Loucy (cell line): Measurements from ENCODE around the gene C1orf35.

Experiments
- H2AFZ ChIP-seq: fragments of 200-600 bp; sonication (generic); 2 replicates; pipeline ENCODE4 v1.6.0; 2016; ENCODE audit warnings: antibody characterized with exemption, mild to moderate bottlenecking, low read length, moderate library complexity
- H3F3A ChIP-seq: fragments of 200-600 bp; 2 replicates; pipeline ENCODE4 v1.6.0; 2016; ENCODE audit warnings: antibody characterized with exemption, low read depth, mild to moderate bottlenecking
- H3K27me3 ChIP-seq: fragments of 200-600 bp; sonication (generic); 2 replicates; pipeline ENCODE4 v1.6.1; 2014; ENCODE audit warnings: low read length, mild to moderate bottlenecking; ENCODE audit not compliant: insufficient read depth, poor library complexity, severe bottlenecking
- H3K36me3 ChIP-seq: fragments of 200-600 bp; sonication (generic); 2 replicates; pipeline ENCODE4 v1.6.1; 2016; ENCODE audit warnings: low read length; ENCODE audit not compliant: insufficient read depth
- H3K4me1 ChIP-seq: fragments of 200-600 bp; sonication (generic); 2 replicates; pipeline ENCODE4 v1.5.1; 2014; ENCODE audit warnings: low read length, mild to moderate bottlenecking; ENCODE audit not compliant: insufficient read depth, poor library complexity, severe bottlenecking
- H3K4me2 ChIP-seq: fragments of 200-600 bp; sonication (generic); 2 replicates; pipeline ENCODE4 v1.6.0; 2014; ENCODE audit warnings: antibody characterized with exemption, low read length, low read depth, mild to moderate bottlenecking; ENCODE audit not compliant: poor library complexity, severe bottlenecking
- H3K4me3 ChIP-seq: fragments of 200-600 bp; sonication (generic); 2 replicates; pipeline ENCODE4 v1.5.1; 2014; ENCODE audit warnings: low read length, mild to moderate bottlenecking, mixed read lengths; ENCODE audit not compliant: poor library complexity, severe bottlenecking
- H3K79me2 ChIP-seq: fragments of 200-600 bp; sonication (generic); 2 replicates; pipeline ENCODE4 v1.6.1; 2014; ENCODE audit warnings: low read length; ENCODE audit not compliant: insufficient read depth
- H3K9ac ChIP-seq: fragments of 200-600 bp; sonication (generic); 2 replicates; pipeline ENCODE4 v1.6.0; 2014; ENCODE audit warnings: mild to moderate bottlenecking, low read depth, low read length, moderate library complexity; ENCODE audit not compliant: poor library complexity, severe bottlenecking
- H3K9me2 ChIP-seq: fragments of 200-600 bp; sonication (generic); replicated peaks from 2 replicates; pipeline ENCODE4 v1.6.1; 2016; ENCODE audit warnings: low read depth, low read length, mixed read lengths
- H3K9me3 ChIP-seq: fragments of 200-600 bp; sonication (generic); 2 replicates; pipeline ENCODE4 v1.6.1; 2014; ENCODE audit warnings: mild to moderate bottlenecking, antibody characterized with exemption, low read length, low read depth; ENCODE audit not compliant: insufficient read depth
- H4K20me1 ChIP-seq: fragments of 200-600 bp; sonication (generic); 2 replicates; pipeline ENCODE4 v1.6.0; 2014; ENCODE audit warnings: antibody characterized with exemption, low read length, mild to moderate bottlenecking; ENCODE audit not compliant: insufficient read depth, poor library complexity, severe bottlenecking
- EZH2phosphoT487 ChIP-seq: fragments of 200-600 bp; IDR thresholded peaks from 2 replicates; pipeline ENCODE4 v1.6.1; 2018; ENCODE audit warnings: antibody characterized with exemption, mild to moderate bottlenecking, moderate library complexity, borderline replicate concordance
- TF ChIP-seq, protein P1 (sequence below): fragments of 200-600 bp; sonication (generic); conservative IDR thresholded peaks from 2 replicates; pipeline ENCODE4 v1.5.1; 2014; ENCODE audit warnings: mild to moderate bottlenecking, antibody characterized with exemption, low read length

Gene C1orf35

DNA sequence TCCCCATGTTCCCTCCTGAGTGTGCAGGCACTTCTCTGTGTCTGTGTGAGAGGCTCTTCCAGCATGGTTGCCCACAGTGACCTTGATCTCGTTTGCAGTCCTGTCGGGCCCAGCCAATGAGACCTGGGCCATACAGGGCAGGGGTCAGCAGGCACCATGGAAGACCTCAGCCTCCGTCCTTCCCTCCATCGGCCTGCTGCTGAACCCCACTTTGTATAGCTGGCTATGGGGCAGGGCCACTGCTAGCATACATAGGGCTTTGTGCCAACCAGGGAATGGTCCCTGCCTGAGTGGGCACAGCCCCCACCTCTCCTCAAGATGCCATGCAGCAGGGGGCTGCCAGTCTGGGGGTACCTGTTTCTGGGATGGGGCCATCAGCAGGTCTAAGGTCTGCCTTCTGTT lies 3.8 kb downstream of the C1orf35 start:
- Histone ChIP-seq H3K4me3 (no peak overlapping the region), H2AFZ (no peak overlapping the region), H4K20me1 (peaks cover 77% of the 10 kb centered on the region), H3K9me3 (peaks cover 7% of the 10 kb centered on the region; the same call in 1 of the 2 replicates), H3K9ac (no peak overlapping the region), H3K4me2 (no peak overlapping the region), H3K36me3 (peaks cover 49% of the 10 kb centered on the region; the same call in 1 of the 2 replicates), H3K9me2 (no peaks in the 10 kb centered on the region), H3F3A (no peaks in the 10 kb centered on the region), H3K79me2 (peaks cover 76% of the 10 kb centered on the region), H3K4me1 (peaks cover 7% of the 10 kb centered on the region), H3K27me3 (no peaks in the 10 kb centered on the region)
- TF ChIP-seq, protein P1, sequence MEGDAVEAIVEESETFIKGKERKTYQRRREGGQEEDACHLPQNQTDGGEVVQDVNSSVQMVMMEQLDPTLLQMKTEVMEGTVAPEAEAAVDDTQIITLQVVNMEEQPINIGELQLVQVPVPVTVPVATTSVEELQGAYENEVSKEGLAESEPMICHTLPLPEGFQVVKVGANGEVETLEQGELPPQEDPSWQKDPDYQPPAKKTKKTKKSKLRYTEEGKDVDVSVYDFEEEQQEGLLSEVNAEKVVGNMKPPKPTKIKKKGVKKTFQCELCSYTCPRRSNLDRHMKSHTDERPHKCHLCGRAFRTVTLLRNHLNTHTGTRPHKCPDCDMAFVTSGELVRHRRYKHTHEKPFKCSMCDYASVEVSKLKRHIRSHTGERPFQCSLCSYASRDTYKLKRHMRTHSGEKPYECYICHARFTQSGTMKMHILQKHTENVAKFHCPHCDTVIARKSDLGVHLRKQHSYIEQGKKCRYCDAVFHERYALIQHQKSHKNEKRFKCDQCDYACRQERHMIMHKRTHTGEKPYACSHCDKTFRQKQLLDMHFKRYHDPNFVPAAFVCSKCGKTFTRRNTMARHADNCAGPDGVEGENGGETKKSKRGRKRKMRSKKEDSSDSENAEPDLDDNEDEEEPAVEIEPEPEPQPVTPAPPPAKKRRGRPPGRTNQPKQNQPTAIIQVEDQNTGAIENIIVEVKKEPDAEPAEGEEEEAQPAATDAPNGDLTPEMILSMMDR, result no peak
- TF ChIP-seq EZH2phosphoT487, result no peak

DNA sequence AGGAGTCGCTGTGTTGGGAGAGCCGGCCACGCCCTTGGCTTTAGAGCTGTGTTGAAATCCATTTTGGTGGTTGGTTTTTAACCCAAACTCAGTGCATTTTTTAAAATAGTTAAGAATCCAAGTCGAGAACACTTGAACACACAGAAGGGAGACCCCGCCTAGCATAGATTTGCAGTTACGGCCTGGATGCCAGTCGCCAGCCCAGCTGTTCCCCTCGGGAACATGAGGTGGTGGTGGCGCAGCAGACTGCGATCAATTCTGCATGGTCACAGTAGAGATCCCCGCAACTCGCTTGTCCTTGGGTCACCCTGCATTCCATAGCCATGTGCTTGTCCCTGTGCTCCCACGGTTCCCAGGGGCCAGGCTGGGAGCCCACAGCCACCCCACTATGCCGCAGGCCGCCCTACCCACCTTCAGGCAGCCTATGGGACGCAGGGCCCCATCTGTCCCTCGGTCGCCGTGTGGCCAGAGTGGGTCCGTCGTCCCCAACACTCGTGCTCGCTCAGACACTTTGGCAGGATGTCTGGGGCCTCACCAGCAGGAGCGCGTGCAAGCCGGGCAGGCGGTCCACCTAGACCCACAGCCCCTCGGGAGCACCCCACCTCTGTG lies 4.7 kb downstream of the C1orf35 start:
- H3K9me2 ChIP-seq, result no peaks in the 10 kb centered on the region
- H3K79me2 ChIP-seq, result peaks cover 76% of the 10 kb centered on the region

GRCh38 chr1:228097333-228098081 lies 5.6 kb downstream of the C1orf35 start:
- Histone ChIP-seq H3K4me2 (no peak overlapping the region), H3K9ac (no peak overlapping the region), H2AFZ (no peak overlapping the region), H3F3A (no peaks in the 10 kb centered on the region), H3K36me3 (peaks cover 61% of the 10 kb centered on the region; the same call in 1 of the 2 replicates), H3K9me3 (peaks cover 13% of the 10 kb centered on the region; the same call in 1 of the 2 replicates), H3K9me2 (no peaks in the 10 kb centered on the region), H3K27me3 (no peaks in the 10 kb centered on the region), H3K4me1 (no peaks in the 10 kb centered on the region), H3K79me2 (peaks cover 79% of the 10 kb centered on the region), H3K4me3 (no peak overlapping the region), H4K20me1 (peaks cover 84% of the 10 kb centered on the region)
- TF ChIP-seq EZH2phosphoT487, result no peak
- TF ChIP-seq, protein P1, result no peak

More for the DNA sequence above, 4.7 kb downstream of the C1orf35 start:
- no peaks in the 10 kb centered on the region for H3K4me1 ChIP-seq
- TF ChIP-seq EZH2phosphoT487, result no peak
- TF ChIP-seq, protein P1, result no peak
- no peaks in the 10 kb centered on the region for H3F3A ChIP-seq
- no peak overlapping the region for H2AFZ ChIP-seq
- H3K4me2 ChIP-seq, result no peak overlapping the region
- H3K9ac ChIP-seq, result no peak overlapping the region
- no peak overlapping the region for H3K4me3 ChIP-seq
- H3K27me3 ChIP-seq, result no peaks in the 10 kb centered on the region
- H3K9me3 ChIP-seq, result peaks cover 13% of the 10 kb centered on the region; the same call in 1 of the 2 replicates
- peaks cover 77% of the 10 kb centered on the region for H4K20me1 ChIP-seq
- H3K36me3 ChIP-seq, result peaks cover 53% of the 10 kb centered on the region; the same call in 1 of the 2 replicates
